A673 (cell line): ENCODE results near the gene BASP1. TPM values are rescaled to one million over a fixed set of nuclear protein-coding genes. Genes with fewer than 3 reads are reported as not detected.
"Not testable (repeated sequence)": the region's sequence is repeated elsewhere in the genome, so short reads cannot be mapped to it uniquely, and the experiment has no call there.

Source experiments
- BruUV-seq: library from RNA; stranded (reverse); fragments of 400-500 nt; replicated peaks from 2 replicates; lab custom pipeline; 2021; lab: Mats Ljungman, UMichigan
- CTCF ChIA-PET: fragments of 300-600 bp; sonication (Branson Sonifier 250); formaldehyde crosslinking; loops from one replicate; lab custom pipeline; 2022; ENCODE audit warnings: antibody characterized with exemption; lab: Charles Lee
- POLR2A ChIA-PET: fragments of 300-600 bp; sonication (Branson Sonifier 250); formaldehyde crosslinking; loops from one replicate; lab custom pipeline; 2022; ENCODE audit warnings: antibody characterized with exemption; ENCODE audit not compliant: low non-redundant PET; lab: Charles Lee
- DNase-seq: peaks from one replicate; pipeline ENCODE4 v3.0.0-alpha.2; 2015; ENCODE audit warnings: low spot score
- H3K27ac ChIP-seq: fragments of 200-600 bp; sonication (generic); 2 replicates; pipeline ENCODE4 v1.5.1; 2016; ENCODE audit warnings: mixed run types, low read depth, mild to moderate bottlenecking, mixed read lengths, antibody characterized with exemption, low read length; ENCODE audit not compliant: poor library complexity, severe bottlenecking
- H3K27me3 ChIP-seq: fragments of 200-600 bp; sonication (generic); replicated peaks from 2 replicates; pipeline ENCODE4 v1.6.1; 2017; ENCODE audit warnings: mixed run types, low read depth, mild to moderate bottlenecking, mixed read lengths, antibody characterized with exemption, low read length; ENCODE audit not compliant: insufficient read depth, poor library complexity
- H3K36me3 ChIP-seq: fragments of 200-600 bp; sonication (generic); 2 replicates; pipeline ENCODE4 v1.6.1; 2016; ENCODE audit warnings: mixed run types, mild to moderate bottlenecking, mixed read lengths, antibody characterized with exemption, low read length; ENCODE audit not compliant: insufficient read depth, poor library complexity, severe bottlenecking
- H3K4me1 ChIP-seq: fragments of 200-600 bp; sonication (generic); 2 replicates; pipeline ENCODE4 v1.6.1; 2017; ENCODE audit warnings: mixed run types, mild to moderate bottlenecking, mixed read lengths, antibody characterized with exemption, low read length; ENCODE audit not compliant: insufficient read depth, poor library complexity, severe bottlenecking
- H3K4me3 ChIP-seq: fragments of 200-600 bp; sonication (generic); 2 replicates; pipeline ENCODE4 v1.5.1; 2016; ENCODE audit warnings: low read depth, mixed run types, mild to moderate bottlenecking, mixed read lengths, low read length; ENCODE audit not compliant: poor library complexity, severe bottlenecking
- H3K9me3 ChIP-seq: fragments of 200-600 bp; sonication (generic); 2 replicates; pipeline ENCODE4 v1.6.1; 2016; ENCODE audit warnings: mixed run types, low read depth, mild to moderate bottlenecking, mixed read lengths, antibody characterized with exemption, low read length; ENCODE audit not compliant: poor library complexity, severe bottlenecking
- CTCF ChIP-seq: fragments of 300-800, 200-600 bp; sonication (generic); conservative IDR thresholded peaks from 2 replicates; pipeline ENCODE4 v1.5.1; 2017; ENCODE audit warnings: low read depth, mild to moderate bottlenecking, antibody characterized with exemption, low read length, moderate library complexity, mixed read lengths
- EZH2 ChIP-seq: fragments of 200-600 bp; sonication (generic); IDR thresholded peaks from 2 replicates; pipeline ENCODE4 v1.6.1; 2017; ENCODE audit warnings: borderline replicate concordance, low read depth, mild to moderate bottlenecking, mixed read lengths, antibody characterized with exemption, low read length; ENCODE audit not compliant: poor library complexity, severe bottlenecking
- intact Hi-C: fragments of 100-400 bp; cut with micrococcal nuclease; formaldehyde crosslinking; loops from one replicate; pipeline ENCODE4 v1.10.0; 2022; ENCODE audit not compliant: unreplicated experiment
- total RNA-seq: library from RNA; stranded (reverse); gene quantifications from 2 replicates; pipeline ENCODE4 v1.2.3, GENCODE V29; 2021

The BASP1 gene
- total RNA-seq, 1 experiment from 2014 or later: 394 TPM

GRCh38 chr5:17305017-17305416, 87.6 kb downstream of the BASP1 start:
- TF ChIP-seq CTCF (no peak), EZH2 (no peak)
- no TSS peak for BruUV-seq
- H3K4me1 ChIP-seq: peaks cover 37% of the 10 kb centered on the region
- H3K36me3 ChIP-seq: no peaks in the 10 kb centered on the region
- H3K9me3 ChIP-seq: no peaks in the 10 kb centered on the region
- intact Hi-C loops: no loop called here
- no peaks in the 10 kb centered on the region for H3K27me3 ChIP-seq
- POLR2A ChIA-PET: no interaction called here
- CTCF ChIA-PET: no interaction called here
- H3K4me3 ChIP-seq: no peak overlapping the region
- DNase-seq: no peak
- H3K27ac ChIP-seq: no peak overlapping the region

- no peak overlapping the region for H3K4me3 ChIP-seq
- H3K9me3 ChIP-seq: no peaks in the 10 kb centered on the region
- H3K27ac ChIP-seq: no peak overlapping the region
- no peak for DNase-seq
- ChIA-PET POLR2A (no interaction called here), CTCF (no interaction called here)
- no peaks in the 10 kb centered on the region for H3K36me3 ChIP-seq
- no peak for TF ChIP-seq EZH2
- TF ChIP-seq CTCF: no peak
- H3K4me1 ChIP-seq: peaks cover 37% of the 10 kb centered on the region
- H3K27me3 ChIP-seq: no peaks in the 10 kb centered on the region
- intact Hi-C loops: no loop called here
- BruUV-seq: no TSS peak
Observed at GRCh38 chr5:17305964-17306725, 88.7 kb downstream of the BASP1 start.

GRCh38 chr5:17306726-17307091, 89.3 kb downstream of the BASP1 start:
- Histone ChIP-seq H3K36me3 (no peaks in the 10 kb centered on the region), H3K4me3 (no peak overlapping the region), H3K9me3 (no peaks in the 10 kb centered on the region), H3K27ac (no peak overlapping the region), H3K4me1 (peaks cover 37% of the 10 kb centered on the region), H3K27me3 (no peaks in the 10 kb centered on the region)
- ChIA-PET CTCF (no interaction called here), POLR2A (no interaction called here)
- BruUV-seq: no TSS peak
- intact Hi-C loops: no loop called here
- no peak for DNase-seq
- TF ChIP-seq CTCF: no peak
- no peak for TF ChIP-seq EZH2

- H3K27me3 ChIP-seq, CTCF ChIA-PET, BruUV-seq, POLR2A ChIA-PET, H3K4me3 ChIP-seq, H3K9me3 ChIP-seq, H3K36me3 ChIP-seq, DNase-seq, intact Hi-C loops, H3K27ac ChIP-seq: not testable (repeated sequence)
- H3K4me1 ChIP-seq: peaks cover 30% of the 10 kb centered on the region
Observed at GRCh38 chr5:17307440-17307839, 90.0 kb downstream of the BASP1 start.
